ENCODE results near the gene C1GALT1C1. TPM values are rescaled to one million over a fixed set of nuclear protein-coding genes. Genes with fewer than 3 reads are reported as not detected.
A peak's percentile ranks its signal among the peaks of the same experiment; 100 is the strongest.

Gene C1GALT1C1
- total RNA-seq, 1 donor from 2014 or later = 32.1 TPM

DNA sequence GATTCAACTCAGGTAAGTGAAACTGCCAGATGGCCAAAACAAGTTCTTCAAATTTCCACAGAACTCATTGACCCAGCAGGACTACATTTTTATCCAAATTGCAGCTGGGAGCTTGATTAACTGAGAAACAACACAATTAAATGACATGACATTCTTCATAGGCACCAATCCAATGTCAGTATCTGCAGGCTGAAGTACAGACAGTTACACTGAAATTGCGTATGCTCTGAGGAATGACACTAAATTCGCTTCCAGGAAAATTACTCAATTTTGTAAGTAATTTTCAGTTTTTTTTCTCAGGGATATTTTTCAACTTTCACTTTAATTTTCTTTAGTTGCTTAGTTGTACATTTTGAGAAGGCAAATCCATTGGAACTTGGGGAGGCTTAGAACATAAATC is 4.5 kb downstream of the C1GALT1C1 start:
- H3K4me3 ChIP-seq (ENCODE audit: low read depth, low read length) = no peak overlapping the region
- TF ChIP-seq, protein P1, sequence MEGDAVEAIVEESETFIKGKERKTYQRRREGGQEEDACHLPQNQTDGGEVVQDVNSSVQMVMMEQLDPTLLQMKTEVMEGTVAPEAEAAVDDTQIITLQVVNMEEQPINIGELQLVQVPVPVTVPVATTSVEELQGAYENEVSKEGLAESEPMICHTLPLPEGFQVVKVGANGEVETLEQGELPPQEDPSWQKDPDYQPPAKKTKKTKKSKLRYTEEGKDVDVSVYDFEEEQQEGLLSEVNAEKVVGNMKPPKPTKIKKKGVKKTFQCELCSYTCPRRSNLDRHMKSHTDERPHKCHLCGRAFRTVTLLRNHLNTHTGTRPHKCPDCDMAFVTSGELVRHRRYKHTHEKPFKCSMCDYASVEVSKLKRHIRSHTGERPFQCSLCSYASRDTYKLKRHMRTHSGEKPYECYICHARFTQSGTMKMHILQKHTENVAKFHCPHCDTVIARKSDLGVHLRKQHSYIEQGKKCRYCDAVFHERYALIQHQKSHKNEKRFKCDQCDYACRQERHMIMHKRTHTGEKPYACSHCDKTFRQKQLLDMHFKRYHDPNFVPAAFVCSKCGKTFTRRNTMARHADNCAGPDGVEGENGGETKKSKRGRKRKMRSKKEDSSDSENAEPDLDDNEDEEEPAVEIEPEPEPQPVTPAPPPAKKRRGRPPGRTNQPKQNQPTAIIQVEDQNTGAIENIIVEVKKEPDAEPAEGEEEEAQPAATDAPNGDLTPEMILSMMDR (conservative IDR thresholded peaks at IDR 0.05; ENCODE audit: low read depth, low read length) = no peak

DNA sequence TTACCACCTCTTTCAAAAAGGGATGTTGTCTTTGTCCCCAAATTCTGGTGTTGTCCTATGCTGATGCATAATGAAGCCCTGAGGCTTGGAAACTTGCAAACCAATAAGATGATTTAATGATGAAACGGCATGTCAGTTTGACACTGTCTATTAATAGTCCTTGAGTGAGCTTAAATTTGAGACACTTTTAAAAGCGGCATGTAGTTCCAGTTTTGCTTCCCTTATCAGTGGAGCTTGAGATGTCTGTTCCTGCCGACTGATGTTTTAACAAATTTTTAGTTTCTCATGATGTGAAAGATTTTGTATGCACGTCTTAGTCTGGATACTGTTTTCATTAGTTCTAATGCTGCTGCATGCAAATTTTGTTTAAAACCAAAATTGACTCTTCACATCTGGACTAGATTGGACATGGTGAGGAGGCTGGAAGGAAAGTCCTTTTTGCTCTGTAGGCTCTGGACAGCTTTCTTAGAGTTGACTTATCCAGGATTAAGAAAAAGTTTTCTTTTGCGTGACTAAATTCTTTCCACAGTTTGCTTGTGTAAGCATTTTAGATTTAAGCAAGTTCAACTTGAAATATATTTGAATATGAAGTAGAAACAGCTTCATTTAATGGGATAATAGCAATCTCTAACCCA is 11.7 kb downstream of the C1GALT1C1 start:
- TF ChIP-seq, protein P1 (conservative IDR thresholded peaks at IDR 0.05; ENCODE audit: low read depth, low read length) = no peak
- no peak for DNase-seq (ENCODE audit: low read depth)
- H3K4me3 ChIP-seq (ENCODE audit: low read depth, low read length) = no peak overlapping the region

More for the DNA sequence above, 4.5 kb downstream of the C1GALT1C1 start:
- no peak for DNase-seq (ENCODE audit: low read depth)

DNA sequence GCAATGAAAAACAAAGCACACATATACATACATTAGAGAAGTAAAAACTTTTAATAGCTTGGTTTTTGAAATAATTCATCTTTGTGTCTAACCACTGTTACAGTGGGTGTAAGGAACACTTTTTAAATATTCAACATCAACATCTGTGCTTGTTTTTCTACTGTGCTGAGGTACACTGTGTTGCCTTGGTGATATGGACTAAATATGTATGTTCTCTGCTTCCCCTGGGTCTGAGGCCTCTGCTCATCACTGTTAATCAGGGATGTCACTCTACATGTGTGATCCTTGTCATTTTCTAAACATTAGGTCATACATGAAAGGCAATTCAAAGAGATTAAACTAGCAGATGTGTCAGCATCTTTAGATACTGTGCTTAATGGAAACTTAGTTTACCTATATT is 15.0 kb downstream of the C1GALT1C1 start:
- no peak overlapping the region for H3K4me3 ChIP-seq (ENCODE audit: low read depth, low read length)
- DNase-seq (ENCODE audit: low read depth) = no peak
- TF ChIP-seq, protein P1 (conservative IDR thresholded peaks at IDR 0.05; ENCODE audit: low read depth, low read length) = no peak

DNA sequence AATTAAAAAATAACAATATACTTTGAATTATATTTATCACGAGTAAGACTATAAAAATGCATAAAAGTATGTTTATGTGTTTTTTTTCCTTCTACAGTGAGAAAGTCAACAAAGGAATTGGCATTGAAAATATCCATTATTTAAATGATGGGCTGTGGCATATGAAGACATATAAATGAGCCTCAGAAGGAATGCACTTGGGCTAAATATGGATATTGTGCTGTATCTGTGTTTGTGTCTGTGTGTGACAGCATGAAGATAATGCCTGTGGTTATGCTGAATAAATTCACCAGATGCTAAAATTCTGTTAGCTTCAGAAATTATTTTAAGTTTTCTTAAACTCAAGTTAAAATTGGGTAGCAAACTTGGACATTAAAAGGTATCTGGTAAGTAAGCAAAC is 17.8 kb downstream of the C1GALT1C1 start:
- TF ChIP-seq, protein P1 (conservative IDR thresholded peaks at IDR 0.05; ENCODE audit: low read depth, low read length) = no peak
- DNase-seq (ENCODE audit: low read depth) = no peak
- H3K4me3 ChIP-seq (ENCODE audit: low read depth, low read length) = no peak overlapping the region

DNA sequence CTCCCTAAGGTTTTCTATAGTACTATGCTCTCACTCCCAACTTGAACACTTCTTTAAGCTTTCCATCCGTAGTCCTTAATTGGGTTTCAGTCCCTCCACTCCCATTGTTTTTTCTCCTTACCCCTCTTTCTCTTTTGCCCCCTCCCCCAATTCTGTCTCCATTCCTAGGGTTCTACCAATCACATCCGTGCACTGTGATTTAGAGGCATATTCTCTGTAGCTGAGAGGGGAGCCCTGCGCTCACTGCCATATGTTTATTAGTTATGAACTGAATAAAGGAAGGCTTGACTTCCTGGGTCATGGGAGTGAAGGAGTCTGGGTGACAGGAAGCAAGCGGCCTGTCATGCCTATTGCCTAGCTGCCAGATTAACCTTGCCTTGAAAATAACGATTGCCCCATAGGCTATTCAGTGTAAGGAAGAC is 25.5 kb downstream of the C1GALT1C1 start:
- H3K4me3 ChIP-seq (ENCODE audit: low read depth, low read length) = peak overlapping the region; percentile 84
- DNase-seq (ENCODE audit: low read depth) = no peak
- TF ChIP-seq, protein P1 (conservative IDR thresholded peaks at IDR 0.05; ENCODE audit: low read depth, low read length) = no peak

DNA sequence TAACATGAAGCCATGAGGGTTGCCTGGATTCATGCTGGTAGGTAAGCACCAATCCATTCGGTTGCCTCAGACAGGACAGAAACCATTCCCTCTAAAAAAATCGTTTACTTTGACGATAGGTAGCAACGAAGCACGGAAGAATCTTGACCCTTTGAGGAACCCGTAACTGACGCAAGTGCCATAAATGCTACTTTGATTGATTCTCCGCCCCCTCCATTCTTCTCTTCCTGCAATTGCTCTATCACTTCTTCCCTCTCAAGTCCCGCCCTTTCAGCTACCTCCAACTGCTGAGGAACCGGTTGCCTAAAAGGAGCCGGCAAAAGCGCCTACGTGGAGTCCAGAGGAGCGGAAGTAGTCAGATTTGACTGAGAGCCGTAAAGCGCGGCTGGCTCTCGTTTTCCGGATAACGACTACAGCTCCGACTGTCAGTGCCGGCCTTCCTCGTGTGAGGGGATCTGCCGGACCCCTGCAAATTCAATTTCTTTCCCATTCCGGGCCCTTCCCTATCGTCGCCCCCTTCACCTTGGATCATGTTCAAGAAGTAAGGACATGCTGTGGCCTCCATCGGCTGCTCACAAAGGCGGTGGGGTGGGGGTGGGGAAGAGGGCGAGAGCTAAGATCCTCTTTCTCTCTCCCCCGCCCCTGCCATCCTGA is 26.0 kb downstream of the C1GALT1C1 start, which contains the start of gene MCTS1:
MCTS1 (plus strand) TSS at position 395 of the 654 bp plus-strand sequence; CDS start at position 531, 136 bp downstream.
- peak; percentile 84 for DNase-seq (ENCODE audit: low read depth)
- peak within 1 kb of the TSS; percentile 84 for H3K4me3 ChIP-seq (ENCODE audit: low read depth, low read length)
- TF ChIP-seq, protein P1 (conservative IDR thresholded peaks at IDR 0.05; ENCODE audit: low read depth, low read length) = no peak

Data from epithelial cell of proximal tubule (primary cell).